GM18520 (cell line): ENCODE measurements around the gene OR2G6.
"Not testable (repeated sequence)": the region's sequence is repeated elsewhere in the genome, so short reads cannot be mapped to it uniquely, and the experiment has no call there.

Source experiments
- ATAC-seq: cut with Tn5 transposase; IDR thresholded peaks from one replicate; pipeline ENCODE4 v1.9.1; 2021; ENCODE audit not compliant: unreplicated experiment

Gene OR2G6

DNA sequence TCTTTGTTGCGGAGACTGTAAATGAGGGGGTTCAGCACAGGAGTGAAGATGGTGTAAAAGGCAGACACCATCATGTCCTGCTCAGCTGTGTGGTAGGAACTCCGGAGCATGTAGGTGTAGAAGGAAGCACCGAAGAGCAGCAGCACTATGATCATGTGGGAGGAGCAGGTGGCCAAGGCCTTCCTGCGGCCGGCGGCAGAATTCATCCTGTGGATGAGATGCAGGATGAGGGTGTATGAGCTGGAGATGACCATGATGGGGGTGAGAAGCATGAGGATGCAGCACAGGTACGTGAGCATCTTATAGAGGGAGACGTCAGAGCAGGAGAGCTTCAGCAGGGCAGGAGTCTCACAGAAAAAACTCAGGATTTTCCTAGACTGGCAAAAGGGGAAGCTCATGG, 66.0 kb downstream of the OR2G6 start:
- ATAC-seq = not testable (repeated sequence)

DNA sequence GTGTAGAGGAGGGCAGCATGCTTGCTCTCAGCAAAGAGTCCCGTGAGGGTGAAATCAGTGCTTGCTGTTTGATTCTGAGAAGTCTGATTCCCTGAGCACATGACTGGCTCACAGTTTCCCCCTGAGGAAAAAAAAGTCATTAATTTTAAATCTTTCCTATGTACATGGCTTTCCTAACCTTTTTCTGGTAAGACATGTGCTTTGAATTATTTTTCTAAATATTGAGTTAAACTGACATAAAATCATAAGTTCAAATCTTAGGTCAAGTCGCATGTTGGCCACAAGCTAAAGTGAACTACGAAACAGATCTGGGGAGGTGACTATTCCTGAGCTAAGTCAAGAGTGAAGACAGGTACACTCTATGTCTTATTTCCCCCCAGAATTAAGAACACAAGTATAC, 66.8 kb downstream of the OR2G6 start, which contains the start of gene OR2T34:
Gene OR2T34, minus strand, starts transcription at position 101 of the 400 bp plus-strand sequence. Its CDS starts 0 bp downstream, at position 101.
- ATAC-seq = not testable (repeated sequence)

DNA sequence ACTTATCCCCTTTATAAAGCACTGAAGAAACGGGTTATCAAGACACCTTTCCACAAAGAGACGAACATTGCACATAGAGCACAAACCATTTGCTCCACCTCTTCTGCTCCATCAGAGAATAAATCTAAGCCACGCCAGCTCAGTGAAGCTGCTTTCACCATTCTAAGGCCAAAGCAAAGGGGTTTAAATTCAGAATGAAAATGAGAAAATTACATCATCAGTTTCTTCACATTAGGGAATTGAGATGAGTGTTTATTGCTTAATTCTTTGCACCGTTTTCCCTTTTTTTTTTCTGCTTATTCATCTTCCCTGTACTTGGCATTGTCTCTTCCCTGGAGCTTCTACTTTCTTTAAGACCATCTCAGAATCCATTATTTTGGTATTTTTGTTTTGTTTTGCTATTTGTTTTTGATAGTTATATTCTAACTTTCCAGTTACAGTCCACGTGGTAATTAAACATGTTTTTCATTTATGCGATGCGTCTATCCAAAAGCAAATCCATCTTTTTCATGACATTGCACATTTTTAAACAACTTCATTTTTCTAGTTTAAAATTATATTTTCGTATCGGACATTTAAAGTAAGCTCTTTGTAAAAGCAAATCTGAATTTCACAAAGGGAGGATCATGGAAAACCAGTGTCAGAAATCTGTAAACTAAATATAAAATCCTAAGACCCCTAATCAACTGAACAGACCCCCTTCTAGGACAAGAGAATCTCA, 68.5 kb downstream of the OR2G6 start:
- no peak for ATAC-seq
